MM.1S (cell line): Measurements from ENCODE around the gene CCND1.

Experiments used
- CTCF ChIP-seq: fragments of 300-600 bp; sonication (generic); IDR thresholded peaks from 2 replicates; pipeline ENCODE4 v1.5.1; 2016; ENCODE audit warnings: antibody characterized with exemption, low read length, mixed read lengths
- EZH2 ChIP-seq: fragments of 300-600 bp; sonication (generic); optimal IDR thresholded peaks from 2 replicates; pipeline ENCODE3; 2017; ENCODE audit warnings: low read depth, mild to moderate bottlenecking, antibody characterized with exemption, low read length, mixed read lengths

- TF ChIP-seq CTCF, result no peak
- TF ChIP-seq EZH2, result no peak
Measured at GRCh38 chr11:69654660-69655478, 13.9 kb downstream of the CCND1 start.
